Memory B cell (primary cell): Measurements from ENCODE around the gene TMEM236.

Experiments
- ATAC-seq: fragments of 150-1000 bp; cut with Tn5 transposase; 2 replicates; pipeline ENCODE4 v1.10.0; 2021; ENCODE audit warnings: low read depth, mild to moderate bottlenecking, moderate library complexity
- DNase-seq, 2 donors: peaks; one replicate each; pipeline ENCODE4 v3.0.0; 2022; ENCODE audit warnings: low spot score in 2 of 2
- H3K27ac Mint-ChIP-seq: one replicate; pipeline ENCODE4 v1.8.0; 2022; ENCODE audit warnings: mild to moderate bottlenecking, moderate library complexity, mixed read lengths
- H3K27me3 Mint-ChIP-seq: one replicate; pipeline ENCODE4 v1.8.0; 2022; ENCODE audit warnings: mixed read lengths
- H3K36me3 Mint-ChIP-seq: one replicate; pipeline ENCODE4 v1.8.0; 2022; ENCODE audit warnings: mild to moderate bottlenecking, mixed read lengths
- H3K4me1 Mint-ChIP-seq: one replicate; pipeline ENCODE4 v1.8.0; 2022; ENCODE audit warnings: mixed read lengths
- H3K4me3 Mint-ChIP-seq: one replicate; pipeline ENCODE4 v1.8.0; 2022; ENCODE audit warnings: mild to moderate bottlenecking, moderate library complexity, mixed read lengths
- H3K9me3 Mint-ChIP-seq: one replicate; pipeline ENCODE4 v1.8.0; 2022; ENCODE audit warnings: mixed read lengths

Gene TMEM236

DNA sequence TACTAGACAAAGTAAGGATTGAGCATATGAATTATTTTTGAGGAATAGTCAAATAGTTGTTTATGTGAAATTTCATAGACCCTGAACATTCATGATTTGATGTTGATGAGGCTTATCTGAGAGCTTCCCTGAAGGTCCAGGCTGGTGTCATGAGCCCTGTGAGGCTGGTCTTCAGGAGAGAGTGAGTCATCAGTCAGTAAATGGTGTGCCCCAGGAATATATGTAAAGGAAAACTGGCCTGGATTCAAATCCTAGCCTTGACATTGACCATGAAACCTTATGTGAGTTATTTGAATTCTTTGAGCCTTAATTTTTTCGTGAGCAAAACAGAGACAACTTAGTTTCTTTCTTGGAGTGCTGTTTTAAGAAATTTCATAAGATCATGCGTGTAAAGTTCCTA is 6.2 kb downstream of the TMEM236 start:
- H3K27ac Mint-ChIP-seq: no peak overlapping the region
- ATAC-seq (no peak), DNase-seq (no peak)
- H3K27me3 Mint-ChIP-seq: no peaks in the 10 kb centered on the region
- no peak overlapping the region for H3K4me3 Mint-ChIP-seq
- peaks cover 1% of the 10 kb centered on the region for H3K9me3 Mint-ChIP-seq
- H3K4me1 Mint-ChIP-seq: peaks cover 5% of the 10 kb centered on the region
- H3K36me3 Mint-ChIP-seq: no peaks in the 10 kb centered on the region

DNA sequence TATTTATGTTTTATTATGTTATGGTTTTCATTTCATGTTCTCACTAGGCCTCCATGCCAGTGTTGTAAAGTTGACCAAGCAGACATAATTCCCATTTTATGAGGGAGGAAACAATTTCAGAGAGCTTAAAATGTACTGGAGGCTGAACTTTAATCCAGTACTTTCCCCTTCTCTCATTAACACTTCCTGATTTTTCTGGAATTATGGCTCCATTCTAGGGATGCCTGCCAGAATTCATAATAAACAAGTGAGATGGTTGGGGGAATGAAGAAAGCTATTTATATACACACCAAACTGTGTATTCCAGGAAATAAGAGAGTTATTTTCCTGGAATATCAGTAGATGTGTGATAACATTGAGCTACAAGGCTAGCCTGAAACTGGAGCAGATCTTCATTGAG is 6.9 kb downstream of the TMEM236 start:
- DNase-seq (no peak), ATAC-seq (no peak)
- Mint-ChIP-seq H3K27me3 (peaks cover 1% of the 10 kb centered on the region), H3K9me3 (peaks cover 1% of the 10 kb centered on the region), H3K27ac (no peak overlapping the region), H3K36me3 (no peaks in the 10 kb centered on the region), H3K4me3 (no peak overlapping the region), H3K4me1 (peaks cover 5% of the 10 kb centered on the region)

DNA sequence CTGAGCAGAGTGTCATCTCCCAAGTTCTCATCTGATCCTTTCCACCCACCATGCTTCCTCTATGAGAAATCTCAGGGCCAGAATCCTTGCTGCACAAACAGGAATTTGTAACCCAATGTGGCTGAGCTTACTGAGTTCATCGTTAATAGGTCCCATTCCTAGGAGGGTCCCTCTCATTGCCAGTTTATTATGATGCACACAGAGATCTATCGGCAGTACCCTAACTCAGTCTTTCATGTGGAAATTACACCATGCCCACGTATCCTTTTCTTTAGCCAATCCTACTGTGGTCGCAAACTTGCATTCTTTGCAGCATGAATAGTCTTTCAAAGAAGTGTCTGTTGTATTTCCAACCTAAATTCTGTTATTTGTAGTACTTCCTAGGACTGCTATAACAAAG is 12.1 kb downstream of the TMEM236 start:
- peaks cover 9% of the 10 kb centered on the region for H3K27me3 Mint-ChIP-seq
- H3K4me3 Mint-ChIP-seq: no peak overlapping the region
- DNase-seq: no peak
- H3K4me1 Mint-ChIP-seq: no peaks in the 10 kb centered on the region
- no peaks in the 10 kb centered on the region for H3K36me3 Mint-ChIP-seq
- no peak for ATAC-seq
- H3K27ac Mint-ChIP-seq: no peak overlapping the region
- peaks cover 4% of the 10 kb centered on the region for H3K9me3 Mint-ChIP-seq

DNA sequence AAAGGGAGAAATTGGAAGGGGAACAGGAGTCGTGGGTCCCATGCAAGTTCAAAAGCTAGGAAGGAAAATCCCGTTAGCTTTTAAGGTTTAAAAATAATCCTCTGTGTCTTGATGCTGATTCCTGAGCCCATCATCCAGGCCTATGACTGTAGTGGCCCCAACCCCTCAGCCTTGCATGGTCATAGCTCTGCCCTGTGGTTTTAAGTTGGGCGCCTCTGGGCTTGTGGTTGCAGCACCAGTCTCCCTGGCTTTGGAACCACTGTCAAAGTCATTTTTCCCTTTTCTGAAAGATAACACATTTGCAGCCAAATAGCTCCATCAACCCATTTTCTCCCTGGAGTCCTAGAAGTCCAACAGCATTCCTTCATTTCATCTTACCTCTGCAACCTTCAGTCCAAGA is 13.6 kb downstream of the TMEM236 start:
- H3K36me3 Mint-ChIP-seq: no peaks in the 10 kb centered on the region
- H3K4me3 Mint-ChIP-seq: no peak overlapping the region
- H3K27me3 Mint-ChIP-seq: peaks cover 9% of the 10 kb centered on the region
- H3K27ac Mint-ChIP-seq: no peak overlapping the region
- ATAC-seq: no peak
- no peak for DNase-seq
- H3K9me3 Mint-ChIP-seq: peaks cover 4% of the 10 kb centered on the region
- H3K4me1 Mint-ChIP-seq: no peaks in the 10 kb centered on the region

DNA sequence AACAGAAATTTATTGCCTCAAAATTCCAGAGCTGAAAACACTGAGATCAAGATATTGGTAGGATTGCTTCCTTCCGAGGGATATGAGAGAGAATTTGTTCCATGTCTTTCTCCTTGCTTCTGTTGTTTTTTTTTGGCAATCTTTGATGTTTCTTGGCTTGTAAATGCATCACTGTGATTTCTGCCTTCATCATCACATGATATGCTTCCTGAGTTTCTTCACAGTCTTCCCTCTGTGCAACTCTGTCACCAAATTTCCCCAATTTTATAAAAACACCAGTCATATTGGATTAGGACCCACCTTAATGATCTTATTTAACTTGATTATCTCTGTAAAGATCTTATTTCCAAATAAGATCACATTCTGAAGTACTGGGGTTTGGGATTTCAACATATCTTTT is 14.7 kb downstream of the TMEM236 start:
- no peaks in the 10 kb centered on the region for H3K36me3 Mint-ChIP-seq
- H3K9me3 Mint-ChIP-seq: peaks cover 3% of the 10 kb centered on the region
- H3K27ac Mint-ChIP-seq: no peak overlapping the region
- H3K4me1 Mint-ChIP-seq: no peaks in the 10 kb centered on the region
- ATAC-seq (no peak), DNase-seq (no peak)
- H3K27me3 Mint-ChIP-seq: peaks cover 9% of the 10 kb centered on the region
- H3K4me3 Mint-ChIP-seq: no peak overlapping the region

DNA sequence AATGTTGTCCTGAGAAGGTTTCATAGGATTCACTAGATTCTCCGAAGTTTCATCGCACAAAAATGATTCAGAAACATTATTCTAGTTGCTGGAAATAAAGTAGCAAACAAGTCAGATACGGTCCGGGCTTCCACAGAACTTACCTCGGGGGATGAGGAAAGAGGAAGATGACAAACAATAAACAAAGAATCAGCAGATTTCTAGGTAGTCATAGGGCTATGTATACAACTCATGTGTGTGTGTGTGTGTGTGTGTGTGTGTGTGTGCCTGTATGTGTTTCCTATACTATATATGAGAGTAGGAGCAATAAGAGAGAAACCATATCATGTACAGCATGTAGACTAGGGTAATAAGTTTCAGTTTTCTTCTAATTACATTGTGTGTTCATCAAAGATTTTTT is 16.5 kb downstream of the TMEM236 start:
- peaks cover 3% of the 10 kb centered on the region for H3K9me3 Mint-ChIP-seq
- H3K36me3 Mint-ChIP-seq: no peaks in the 10 kb centered on the region
- no peak overlapping the region for H3K4me3 Mint-ChIP-seq
- H3K27me3 Mint-ChIP-seq: peaks cover 8% of the 10 kb centered on the region
- no peaks in the 10 kb centered on the region for H3K4me1 Mint-ChIP-seq
- no peak for DNase-seq
- ATAC-seq: no peak
- H3K27ac Mint-ChIP-seq: no peak overlapping the region

DNA sequence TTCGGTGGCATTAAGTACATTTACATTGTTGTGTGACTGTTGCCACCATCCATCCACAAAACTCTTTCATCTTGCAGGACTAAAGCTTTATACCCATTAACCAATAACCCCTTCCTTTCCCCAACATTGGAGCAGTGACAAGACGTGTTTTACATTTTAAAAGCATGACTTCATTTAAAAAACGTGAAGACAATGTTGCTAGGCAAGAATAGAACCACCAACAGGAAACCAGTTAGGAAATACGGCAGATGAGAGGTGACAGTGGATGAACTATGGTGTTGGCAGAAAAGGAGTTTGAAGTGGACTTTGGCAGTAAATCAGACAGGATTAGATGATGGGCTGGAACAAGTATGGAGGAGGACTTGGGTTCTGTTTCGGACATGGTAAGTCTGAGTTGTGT is 17.0 kb downstream of the TMEM236 start:
- no peaks in the 10 kb centered on the region for H3K4me1 Mint-ChIP-seq
- no peak overlapping the region for H3K27ac Mint-ChIP-seq
- H3K27me3 Mint-ChIP-seq: peaks cover 8% of the 10 kb centered on the region
- H3K9me3 Mint-ChIP-seq: peaks cover 3% of the 10 kb centered on the region
- H3K4me3 Mint-ChIP-seq: no peak overlapping the region
- ATAC-seq: no peak
- DNase-seq: no peak
- no peaks in the 10 kb centered on the region for H3K36me3 Mint-ChIP-seq

DNA sequence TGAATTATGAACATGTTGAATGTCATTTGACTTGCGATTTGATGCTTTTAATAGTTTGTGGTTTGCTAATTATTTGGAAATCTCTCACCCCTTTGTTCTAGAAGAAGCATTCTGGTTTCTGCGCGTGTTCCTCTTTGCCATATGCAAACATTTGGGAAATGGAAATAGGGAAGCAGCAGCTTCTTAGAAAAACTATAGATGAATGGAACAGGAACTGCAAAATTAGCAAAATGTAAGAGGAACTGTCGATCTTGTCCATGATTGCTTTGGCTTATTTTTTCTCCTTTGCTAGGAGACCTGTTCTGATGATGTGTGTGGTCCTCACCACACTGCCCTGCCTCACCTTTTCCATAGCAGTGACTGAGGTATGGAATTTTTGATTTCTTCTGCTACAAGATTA is 19.0 kb downstream of the TMEM236 start:
- Mint-ChIP-seq H3K4me1 (no peaks in the 10 kb centered on the region), H3K27me3 (peaks cover 4% of the 10 kb centered on the region), H3K9me3 (peaks cover 3% of the 10 kb centered on the region), H3K36me3 (no peaks in the 10 kb centered on the region), H3K27ac (no peak overlapping the region), H3K4me3 (no peak overlapping the region)
- DNase-seq (no peak), ATAC-seq (no peak)

DNA sequence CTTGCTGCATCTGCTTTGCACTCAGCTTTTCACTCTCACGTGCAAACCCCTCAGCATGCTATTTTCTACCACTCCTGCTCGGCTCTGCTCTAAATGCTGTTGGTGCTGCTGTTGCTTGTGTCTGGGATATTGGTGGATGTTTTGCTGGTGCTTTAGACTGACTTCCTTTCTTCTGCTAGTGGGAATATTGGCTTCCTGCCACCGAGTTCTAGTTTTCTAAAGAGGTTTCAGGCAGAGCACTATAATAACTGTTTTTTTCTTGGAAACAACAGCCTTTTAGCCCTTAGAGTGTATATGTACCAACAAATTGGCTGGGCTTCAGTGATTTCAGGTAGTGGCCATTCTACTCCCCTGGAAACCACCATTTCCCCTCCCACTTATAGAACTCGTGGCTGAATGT is 27.8 kb downstream of the TMEM236 start:
- peaks cover 3% of the 10 kb centered on the region for H3K9me3 Mint-ChIP-seq
- H3K27me3 Mint-ChIP-seq: peaks cover 7% of the 10 kb centered on the region
- DNase-seq (no peak), ATAC-seq (no peak)
- H3K27ac Mint-ChIP-seq: no peak overlapping the region
- no peaks in the 10 kb centered on the region for H3K4me1 Mint-ChIP-seq
- no peak overlapping the region for H3K4me3 Mint-ChIP-seq
- no peaks in the 10 kb centered on the region for H3K36me3 Mint-ChIP-seq

DNA sequence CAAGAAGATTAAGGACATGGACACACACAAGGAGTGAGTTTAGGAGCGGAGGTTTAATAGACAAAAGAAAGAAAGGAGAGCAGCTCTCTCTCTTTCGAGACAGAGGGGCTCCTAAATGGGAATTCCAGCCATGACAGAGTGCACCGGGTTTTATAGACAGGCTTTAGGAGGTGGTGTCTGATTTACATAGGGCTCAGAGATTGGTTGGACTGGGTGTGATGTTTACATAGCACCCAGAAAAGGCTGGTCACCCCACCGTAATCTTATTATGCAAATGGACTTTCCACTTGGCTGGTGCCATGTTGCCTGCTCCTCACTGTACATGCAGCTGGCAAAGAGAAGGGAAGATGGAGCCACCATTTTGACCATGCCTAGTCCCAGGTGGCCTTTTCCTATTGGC is 28.7 kb downstream of the TMEM236 start:
- Mint-ChIP-seq H3K27ac (no peak overlapping the region), H3K36me3 (no peaks in the 10 kb centered on the region), H3K27me3 (peaks cover 7% of the 10 kb centered on the region), H3K4me1 (no peaks in the 10 kb centered on the region), H3K9me3 (peaks cover 3% of the 10 kb centered on the region), H3K4me3 (no peak overlapping the region)
- DNase-seq: no peak
- no peak for ATAC-seq

DNA sequence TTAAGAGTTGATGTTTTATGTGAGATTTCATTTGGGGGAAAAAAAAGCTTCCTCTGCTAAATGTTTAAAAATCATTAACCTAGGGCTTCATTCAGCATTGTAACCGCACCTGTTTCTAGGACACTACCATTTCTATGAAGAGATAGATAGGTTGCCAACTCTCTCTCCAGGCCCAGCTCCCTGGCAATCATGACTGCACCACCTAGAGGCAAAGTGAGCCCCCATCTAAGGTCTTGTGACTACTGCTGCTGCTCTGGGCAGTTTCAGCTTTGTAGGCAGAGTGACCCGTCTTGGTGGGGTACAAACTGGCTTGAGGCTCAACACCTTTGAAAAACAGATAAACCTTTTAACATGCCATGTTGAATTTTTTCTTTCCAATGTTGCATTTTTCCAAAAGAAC is 29.9 kb downstream of the TMEM236 start:
- no peaks in the 10 kb centered on the region for H3K36me3 Mint-ChIP-seq
- peaks cover 8% of the 10 kb centered on the region for H3K27me3 Mint-ChIP-seq
- peaks cover 3% of the 10 kb centered on the region for H3K9me3 Mint-ChIP-seq
- H3K4me3 Mint-ChIP-seq: no peak overlapping the region
- ATAC-seq (no peak), DNase-seq (no peak)
- H3K27ac Mint-ChIP-seq: no peak overlapping the region
- no peaks in the 10 kb centered on the region for H3K4me1 Mint-ChIP-seq

DNA sequence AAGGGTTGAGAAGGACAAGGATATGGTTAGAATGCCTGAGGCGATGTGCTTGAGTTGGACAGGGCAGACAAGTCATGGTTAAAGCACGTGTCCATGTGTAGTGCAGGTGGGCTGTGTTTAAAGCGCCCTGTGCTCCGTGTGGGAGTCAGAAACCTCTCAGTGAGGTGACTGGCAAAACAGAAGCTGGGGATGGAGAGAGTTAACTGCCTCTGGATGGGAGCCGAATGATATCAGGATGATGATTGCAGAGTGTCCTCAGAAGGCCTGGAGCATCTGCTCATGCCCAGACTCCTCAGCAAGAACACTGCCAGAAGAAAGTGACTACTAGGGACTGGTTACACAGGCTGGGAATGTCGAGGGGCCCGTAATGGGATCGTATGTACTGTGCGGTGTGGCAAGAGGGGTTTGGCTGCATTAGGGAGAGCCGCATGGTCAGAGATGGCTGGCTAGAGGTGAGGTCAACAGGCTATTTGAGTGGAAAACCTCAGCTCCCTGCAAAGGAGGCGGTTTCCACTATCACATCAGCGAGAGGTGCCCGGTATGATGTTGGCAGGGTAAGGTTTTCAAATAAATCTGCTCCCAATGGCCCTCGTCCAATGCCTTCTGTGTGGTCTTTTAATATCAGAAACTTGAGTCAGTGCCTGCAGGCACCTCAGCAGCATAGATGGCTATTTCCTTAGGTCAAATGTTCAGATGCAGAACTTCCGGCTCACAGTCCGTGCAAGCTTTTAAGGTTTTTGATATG is 31.1 kb downstream of the TMEM236 start:
- ATAC-seq: no peak
- H3K27me3 Mint-ChIP-seq: peaks cover 12% of the 10 kb centered on the region
- H3K27ac Mint-ChIP-seq: no peak overlapping the region
- no peaks in the 10 kb centered on the region for H3K4me1 Mint-ChIP-seq
- DNase-seq: no peak
- H3K4me3 Mint-ChIP-seq: no peak overlapping the region
- no peaks in the 10 kb centered on the region for H3K36me3 Mint-ChIP-seq
- H3K9me3 Mint-ChIP-seq: peaks cover 3% of the 10 kb centered on the region

DNA sequence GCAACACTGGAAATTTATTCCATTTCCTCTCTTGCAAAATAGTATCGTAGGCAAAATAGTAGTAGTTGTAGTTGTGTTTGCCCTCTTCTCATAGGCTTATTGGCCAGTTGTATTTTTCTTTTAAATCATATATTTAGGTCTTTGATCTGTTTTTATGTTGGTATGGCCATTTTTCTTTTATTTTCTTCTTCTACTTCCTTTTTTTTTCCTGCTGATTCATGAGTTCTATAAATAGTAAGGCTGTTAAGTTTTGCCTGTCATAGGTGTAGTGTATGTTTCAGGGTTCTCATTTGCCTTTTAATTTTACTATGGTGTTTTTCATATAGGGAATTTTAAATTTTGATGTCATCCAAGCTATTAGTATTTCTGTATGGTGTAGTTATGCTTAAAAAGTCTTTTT is 31.8 kb downstream of the TMEM236 start:
- Mint-ChIP-seq H3K4me1 (no peaks in the 10 kb centered on the region), H3K27ac (no peak overlapping the region), H3K27me3 (peaks cover 11% of the 10 kb centered on the region), H3K9me3 (peaks cover 3% of the 10 kb centered on the region), H3K4me3 (no peak overlapping the region), H3K36me3 (no peaks in the 10 kb centered on the region)
- no peak for DNase-seq
- no peak for ATAC-seq

DNA sequence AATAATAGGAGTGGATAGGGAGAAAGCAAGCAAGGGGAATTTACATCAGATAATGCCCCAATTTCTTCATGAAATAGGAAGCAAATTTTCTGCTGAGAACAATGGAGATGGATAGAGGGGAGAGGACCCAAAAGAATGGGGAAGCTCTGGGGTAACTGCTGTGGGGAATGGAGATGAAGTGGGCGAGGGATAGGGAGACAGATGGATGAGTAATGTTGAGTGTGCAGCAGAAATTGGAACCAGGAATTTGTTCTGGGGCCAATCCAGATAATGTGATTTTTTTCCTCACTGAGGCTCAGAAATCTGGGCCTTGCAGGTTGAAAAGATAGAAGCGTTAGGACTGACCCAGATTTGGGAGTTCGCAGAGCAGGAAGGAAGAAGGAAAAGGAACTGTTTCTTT is 32.7 kb downstream of the TMEM236 start:
- H3K9me3 Mint-ChIP-seq: peaks cover 3% of the 10 kb centered on the region
- no peaks in the 10 kb centered on the region for H3K36me3 Mint-ChIP-seq
- peaks cover 9% of the 10 kb centered on the region for H3K27me3 Mint-ChIP-seq
- ATAC-seq (no peak), DNase-seq (no peak)
- no peaks in the 10 kb centered on the region for H3K4me1 Mint-ChIP-seq
- H3K27ac Mint-ChIP-seq: no peak overlapping the region
- H3K4me3 Mint-ChIP-seq: no peak overlapping the region

DNA sequence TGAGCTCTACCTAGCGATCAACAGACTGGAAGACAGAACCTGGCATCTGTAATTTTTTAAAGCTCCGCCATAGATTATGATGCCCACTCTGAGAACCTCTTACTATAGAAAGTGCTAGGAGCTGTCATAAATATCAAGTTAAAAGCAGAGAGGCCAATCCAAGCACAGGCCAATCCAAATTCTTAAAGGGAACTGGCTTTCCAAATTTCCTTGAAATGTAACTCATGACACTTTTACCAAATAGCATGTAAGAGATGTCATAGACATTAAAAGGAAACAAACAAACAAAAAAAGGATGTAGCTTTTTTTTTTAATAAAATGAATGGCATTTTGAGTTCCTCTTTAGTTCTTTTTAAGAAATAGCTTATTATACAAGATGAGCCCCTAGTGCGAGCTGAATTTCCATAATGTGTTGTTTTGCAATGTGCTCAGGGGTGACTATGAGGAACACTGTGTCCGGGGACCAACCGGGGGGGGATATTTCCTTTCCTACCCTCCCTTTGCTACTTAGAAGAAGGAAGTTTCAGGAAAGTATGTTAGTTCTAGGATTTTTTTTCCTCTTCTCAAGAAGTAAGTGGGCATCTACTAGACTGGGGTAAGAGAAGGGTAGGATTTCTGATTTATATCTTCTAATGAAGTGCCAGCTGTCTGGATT is 33.4 kb downstream of the TMEM236 start:
- Mint-ChIP-seq H3K4me3 (no peak overlapping the region), H3K4me1 (no peaks in the 10 kb centered on the region), H3K27ac (no peak overlapping the region), H3K27me3 (peaks cover 6% of the 10 kb centered on the region), H3K9me3 (peaks cover 2% of the 10 kb centered on the region), H3K36me3 (no peaks in the 10 kb centered on the region)
- no peak for DNase-seq
- ATAC-seq: no peak
